NCI-H1092 treated with DMSO at 0.1 percent for 48 hours (cell line): ENCODE measurements around the gene TMEM81.

Experiments used
- DNase-seq: peaks from one replicate; lab custom pipeline; 2025; lab: John Stamatoyannopoulos, UW

Gene TMEM81

GRCh38 chr1:205076245-205076761, 8.0 kb downstream of the TMEM81 start:
- DNase-seq: no peak

DNA sequence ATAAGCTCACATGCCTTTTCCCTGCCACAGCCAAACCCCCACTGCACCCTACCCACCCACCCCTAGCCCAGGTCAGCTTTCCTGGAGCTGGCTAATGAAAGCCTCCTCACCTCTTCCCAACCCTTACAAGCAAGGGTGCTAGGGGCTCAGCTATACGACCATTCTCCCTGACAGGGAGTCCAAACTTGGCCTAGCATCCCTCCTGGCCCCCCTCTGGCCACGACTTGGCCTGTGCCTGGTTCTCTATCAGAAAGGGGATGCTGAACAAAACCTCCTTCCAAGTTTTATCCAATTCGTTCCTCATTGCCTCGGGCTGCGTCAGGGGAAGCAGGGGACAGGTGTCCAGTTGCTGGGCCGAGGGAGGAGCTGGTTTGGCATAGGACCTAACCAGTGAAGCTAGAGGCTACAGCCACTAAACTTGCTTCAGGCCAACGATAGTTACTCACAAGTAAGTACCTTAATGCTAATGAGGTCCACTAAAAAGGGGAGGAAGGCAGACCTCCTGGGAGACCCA, 8.6 kb downstream of the TMEM81 start:
- no peak for DNase-seq

DNA sequence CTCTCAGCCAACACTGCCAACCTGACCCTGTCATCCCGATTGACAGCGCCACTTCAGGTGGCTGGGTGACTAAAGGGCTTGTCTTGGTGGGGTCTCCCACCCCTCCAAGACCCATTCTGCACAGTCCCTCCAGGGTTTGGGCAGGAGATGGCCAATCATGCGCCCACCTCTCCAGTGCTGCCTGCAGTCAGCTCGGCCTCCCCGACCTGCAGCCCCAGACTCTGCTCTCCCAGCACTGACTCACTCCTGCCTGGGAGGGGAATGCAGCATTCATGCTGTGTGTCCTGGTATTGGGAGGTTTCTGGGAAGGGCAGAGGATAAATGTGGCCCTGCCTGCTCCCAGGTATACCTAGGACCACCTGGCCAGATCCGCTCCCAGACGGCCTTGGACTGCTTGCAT, 9.7 kb downstream of the TMEM81 start:
- DNase-seq: no peak

GRCh38 chr1:205074084-205074483, 10.2 kb downstream of the TMEM81 start:
- no peak for DNase-seq

DNA sequence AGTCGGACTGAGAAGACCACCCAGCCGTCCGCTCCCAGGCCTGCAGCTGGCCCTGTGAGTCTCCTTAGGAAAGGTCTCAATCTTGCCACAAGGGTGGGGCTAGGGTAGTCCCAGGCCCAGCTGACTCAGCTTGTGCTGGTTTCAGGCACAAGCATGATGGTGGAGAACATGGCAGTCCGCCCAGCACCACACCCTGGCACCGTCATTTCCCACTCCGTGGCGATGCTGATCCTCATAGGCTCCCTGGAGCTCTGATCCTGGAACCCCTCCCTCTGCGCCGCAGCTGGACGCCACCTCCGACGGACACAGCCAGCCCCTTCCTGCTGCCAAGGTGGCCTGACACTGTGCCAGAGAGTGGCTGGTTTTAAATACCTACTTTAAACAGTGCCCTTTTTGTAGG, 10.7 kb downstream of the TMEM81 start:
- DNase-seq: no peak

- DNase-seq: no peak
Measured at GRCh38 chr1:205072881-205073280, 11.4 kb downstream of the TMEM81 start.

- no peak for DNase-seq
Measured at GRCh38 chr1:205072286-205072685, 12.0 kb downstream of the TMEM81 start.

DNA sequence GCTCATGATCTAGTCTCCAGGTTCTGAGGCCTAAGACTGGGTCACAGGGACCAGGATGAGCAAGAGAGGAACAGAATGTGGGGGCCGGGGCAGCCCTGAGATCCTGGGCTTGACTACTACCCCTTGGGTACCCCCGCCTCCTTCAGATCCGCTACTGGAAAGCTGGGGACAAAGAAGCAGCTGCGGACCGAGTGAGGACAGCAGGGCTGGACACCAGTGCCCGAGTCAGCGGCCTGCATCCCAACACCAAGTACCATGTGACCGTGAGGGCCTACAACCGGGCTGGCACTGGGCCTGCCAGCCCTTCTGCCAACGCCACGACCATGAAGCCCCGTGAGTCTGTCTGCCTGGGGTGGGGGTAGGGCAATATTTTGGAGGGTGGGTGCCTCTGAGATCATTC, 12.5 kb downstream of the TMEM81 start:
- no peak for DNase-seq

GRCh38 chr1:205071028-205071409, 13.2 kb downstream of the TMEM81 start:
- DNase-seq: no peak

GRCh38 chr1:205069371-205070125, 14.7 kb downstream of the TMEM81 start:
- DNase-seq: peak; percentile 35

DNA sequence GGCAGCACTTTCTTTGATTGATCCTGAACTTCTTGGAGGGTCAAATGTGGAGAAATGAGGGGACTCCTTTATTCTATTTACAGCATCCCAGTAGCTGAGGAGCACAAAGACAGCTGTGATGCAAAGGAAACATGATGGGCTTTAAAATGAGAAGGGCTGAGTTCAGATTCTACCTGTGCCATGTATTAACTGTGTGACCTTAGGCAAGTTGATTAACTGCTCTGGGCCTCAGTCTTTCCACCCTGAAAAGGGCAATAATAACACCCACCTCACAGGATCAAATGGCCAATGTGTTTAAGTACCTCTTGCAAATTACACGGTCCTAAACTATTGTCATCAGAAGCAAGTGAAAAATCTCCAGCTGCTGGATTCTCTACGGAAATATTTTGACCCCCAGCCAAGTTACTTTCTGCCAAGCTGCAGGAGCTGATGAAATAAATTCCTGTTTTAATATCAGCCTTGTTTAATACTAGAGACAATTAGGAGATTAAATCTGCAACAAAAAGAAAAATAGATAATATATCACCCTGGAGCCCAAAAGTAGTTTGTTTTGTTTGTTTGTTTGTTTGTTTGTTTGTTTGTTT, 15.7 kb downstream of the TMEM81 start:
- no peak for DNase-seq

DNA sequence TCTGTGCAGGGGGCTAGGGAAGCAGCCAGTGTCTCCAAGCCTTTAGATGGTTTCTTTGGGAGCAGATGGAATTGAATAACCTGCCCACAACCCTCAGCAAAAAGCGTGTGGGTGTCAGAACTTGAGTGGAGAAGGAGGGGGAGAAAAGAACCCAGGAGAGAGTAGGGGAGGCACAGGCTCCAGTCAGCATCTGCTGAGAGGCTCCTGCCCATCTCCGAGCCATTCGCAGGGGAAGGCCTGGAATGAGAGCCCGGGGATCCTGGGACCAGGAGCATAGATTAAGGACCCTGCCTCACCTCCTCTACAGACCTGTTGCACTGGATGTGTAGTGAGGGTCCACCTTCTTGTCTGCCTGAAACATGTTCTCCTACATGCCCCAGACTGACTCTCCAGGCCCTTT, 16.3 kb downstream of the TMEM81 start:
- no peak for DNase-seq

GRCh38 chr1:205067031-205067430, 17.2 kb downstream of the TMEM81 start:
- DNase-seq: no peak

DNA sequence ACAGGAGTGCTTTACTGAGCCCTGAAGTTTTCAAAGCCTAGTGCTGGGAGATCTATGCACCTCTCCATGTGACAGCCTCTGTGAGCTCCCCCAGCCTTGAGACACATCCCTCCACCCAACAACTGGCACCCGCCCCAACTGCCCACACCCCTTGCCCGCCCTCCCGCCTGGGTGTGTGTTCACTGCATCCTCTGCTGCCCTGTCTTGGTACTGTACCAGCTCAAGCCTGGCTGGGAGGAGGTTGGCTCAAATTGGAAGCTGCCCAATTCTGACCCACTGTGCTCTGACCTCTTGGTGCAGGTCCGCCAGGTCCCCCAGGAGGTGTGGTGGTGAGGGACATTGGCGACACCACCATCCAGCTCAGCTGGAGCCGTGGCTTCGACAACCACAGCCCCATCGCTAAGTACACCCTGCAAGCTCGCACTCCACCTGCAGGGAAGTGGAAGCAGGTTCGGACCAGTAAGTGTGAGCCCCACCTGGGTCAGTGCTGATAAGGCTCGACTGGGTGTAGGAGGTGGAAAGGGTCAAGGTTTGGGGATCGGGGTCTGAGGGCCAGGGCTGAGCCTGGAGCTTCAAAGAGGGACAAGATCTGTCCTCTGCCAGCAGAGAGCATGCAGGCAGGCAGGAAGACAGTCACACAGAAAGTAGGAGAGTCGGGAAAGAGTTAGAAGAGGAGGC, 18.0 kb downstream of the TMEM81 start:
- DNase-seq: no peak

DNA sequence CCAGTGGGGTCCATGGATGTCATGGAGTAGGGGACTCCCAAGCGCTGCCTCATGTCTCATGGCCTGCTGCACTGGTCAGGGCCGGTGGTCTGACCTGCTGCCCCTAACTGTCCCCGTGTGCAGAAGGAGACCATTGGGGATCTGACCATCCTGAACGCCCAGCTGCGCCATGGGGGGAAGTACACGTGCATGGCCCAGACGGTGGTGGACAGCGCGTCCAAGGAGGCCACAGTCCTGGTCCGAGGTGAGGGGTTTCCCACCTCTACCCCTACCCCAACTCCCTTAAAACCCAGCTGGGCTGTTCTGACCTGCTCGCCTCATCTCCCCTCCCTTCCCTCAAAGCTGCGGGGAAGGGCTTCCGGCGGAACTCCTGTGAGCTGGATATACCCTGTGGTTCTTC, 18.6 kb downstream of the TMEM81 start:
- no peak for DNase-seq

- no peak for DNase-seq
Measured at GRCh38 chr1:205064741-205065316, 19.4 kb downstream of the TMEM81 start.

- DNase-seq: no peak
Measured at GRCh38 chr1:205064301-205064700, 20.0 kb downstream of the TMEM81 start.

DNA sequence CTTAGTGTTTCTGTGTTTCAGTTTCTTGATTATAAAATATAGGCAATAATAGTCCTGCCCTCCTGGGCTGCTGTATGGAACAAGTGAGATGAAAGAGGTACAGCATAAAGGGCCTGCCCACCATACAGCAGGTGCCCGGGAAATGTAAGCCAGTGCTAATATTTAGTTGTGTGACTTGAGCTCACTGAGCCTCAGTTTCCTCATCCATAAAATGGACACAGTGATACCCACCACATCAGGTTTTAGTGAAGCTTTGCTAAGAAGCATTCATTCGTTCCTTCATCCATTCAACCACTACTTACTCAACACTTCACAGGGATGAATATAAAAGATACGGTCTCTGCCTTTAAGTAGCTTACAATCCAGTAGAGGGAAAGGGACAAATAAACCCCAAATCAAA, 21.4 kb downstream of the TMEM81 start:
- DNase-seq: no peak

GRCh38 chr1:205062319-205062718, 21.9 kb downstream of the TMEM81 start:
- DNase-seq: no peak

GRCh38 chr1:205061665-205062069, 22.6 kb downstream of the TMEM81 start:
- DNase-seq: peak; percentile 87

DNA sequence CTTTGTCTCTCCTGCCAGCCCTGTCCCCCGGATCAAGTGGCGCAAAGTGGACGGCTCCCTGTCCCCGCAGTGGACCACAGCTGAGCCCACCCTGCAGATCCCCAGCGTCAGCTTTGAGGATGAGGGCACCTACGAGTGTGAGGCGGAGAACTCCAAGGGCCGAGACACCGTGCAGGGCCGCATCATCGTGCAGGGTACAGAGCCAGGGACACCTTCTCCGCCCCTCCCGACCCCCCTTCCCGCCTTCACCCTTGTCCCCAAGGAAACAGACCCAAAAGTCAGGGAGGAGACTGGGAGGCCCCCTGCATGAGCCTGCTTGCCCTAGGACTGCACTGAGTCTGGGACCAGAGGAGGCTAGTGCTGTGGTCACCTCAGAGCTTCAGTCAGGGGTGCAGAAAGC, 23.0 kb downstream of the TMEM81 start:
- no peak for DNase-seq

DNA sequence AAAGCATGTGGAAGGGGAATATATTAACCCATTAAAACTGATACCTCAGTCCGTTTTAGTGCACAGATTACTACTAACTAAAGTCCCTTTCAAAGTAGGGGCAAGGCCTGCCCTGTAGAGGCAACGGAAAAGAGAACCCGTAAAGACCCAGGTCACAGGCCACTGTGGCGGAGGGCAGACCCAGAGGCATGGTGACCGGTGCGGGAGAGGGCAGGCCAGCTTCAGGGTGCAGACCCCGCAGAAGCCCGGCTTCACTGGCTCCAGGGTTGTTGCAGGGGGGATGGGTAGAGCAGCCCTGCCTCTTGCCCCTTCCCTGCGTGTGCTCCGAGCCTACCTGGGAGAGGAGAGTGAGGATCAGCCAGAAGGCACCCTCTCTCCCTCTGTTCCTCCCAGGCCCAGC, 23.5 kb downstream of the TMEM81 start:
- DNase-seq: no peak

GRCh38 chr1:205059660-205060059, 24.6 kb downstream of the TMEM81 start:
- DNase-seq: no peak
